ENCODE results near the gene UPK1B.

- TF ChIP-seq YY1 (IDR thresholded peaks at IDR 0.05; ENCODE audit: insufficient read depth, insufficient read length) (no peak), SUZ12 (IDR thresholded peaks at IDR 0.05; ENCODE audit: extremely low read depth, insufficient read depth, insufficient read length) (no peak)
Observed at GRCh38 chr3:119187266-119187665, 13.9 kb downstream of the UPK1B start.
